Measurements from ENCODE around the gene ISOC2.

The ISOC2 gene

GRCh38 chr19:55482156-55482961 is 20.9 kb upstream of the ISOC2 start:
- Histone ChIP-seq H3K4me3 (ENCODE audit: low read length) (no peak overlapping the region), H3K27ac (ENCODE audit: low read depth, low read length) (no peak overlapping the region), H3K27me3 (ENCODE audit: insufficient read depth, low read length) (no peaks in the 10 kb centered on the region), H3K9me3 (ENCODE audit: insufficient read depth, low read depth, low read length) (no peaks in the 10 kb centered on the region), H3K9ac (ENCODE audit: low read depth, low read length) (no peak overlapping the region), H3K36me3 (ENCODE audit: insufficient read depth, low read length) (no peaks in the 10 kb centered on the region), H3K4me1 (ENCODE audit: insufficient read depth, low read length) (peaks cover 14% of the 10 kb centered on the region)
- 91% methylated on average over 83 of the region's 83 CpGs for WGBS

GRCh38 chr19:55481794-55482155 is 20.3 kb upstream of the ISOC2 start:
- H3K4me3 ChIP-seq (ENCODE audit: low read length) = no peak overlapping the region
- no peaks in the 10 kb centered on the region for H3K27me3 ChIP-seq (ENCODE audit: insufficient read depth, low read length)
- peaks cover 8% of the 10 kb centered on the region; the same call in 1 of the 2 replicates for H3K4me1 ChIP-seq (ENCODE audit: insufficient read depth, low read length)
- H3K36me3 ChIP-seq (ENCODE audit: insufficient read depth, low read length) = no peaks in the 10 kb centered on the region
- no peak overlapping the region for H3K27ac ChIP-seq (ENCODE audit: low read depth, low read length)
- H3K9me3 ChIP-seq (ENCODE audit: insufficient read depth, low read depth, low read length) = no peaks in the 10 kb centered on the region
- 77% methylated on average over 40 of the region's 40 CpGs for whole genome bisulfite sequencing
- H3K9ac ChIP-seq (ENCODE audit: low read depth, low read length) = no peak overlapping the region

GRCh38 chr19:55481148-55481793 is 19.8 kb upstream of the ISOC2 start:
- Histone ChIP-seq H3K27ac (ENCODE audit: low read depth, low read length) (no peak overlapping the region), H3K27me3 (ENCODE audit: insufficient read depth, low read length) (no peaks in the 10 kb centered on the region), H3K4me1 (ENCODE audit: insufficient read depth, low read length) (peaks cover 8% of the 10 kb centered on the region; the same call in 1 of the 2 replicates), H3K4me3 (ENCODE audit: low read length) (no peak overlapping the region), H3K9me3 (ENCODE audit: insufficient read depth, low read depth, low read length) (no peaks in the 10 kb centered on the region), H3K36me3 (ENCODE audit: insufficient read depth, low read length) (no peaks in the 10 kb centered on the region), H3K9ac (ENCODE audit: low read depth, low read length) (no peak overlapping the region; the same call in 1 of the 2 replicates)
- 91% methylated on average over 52 of the region's 52 CpGs for WGBS

GRCh38 chr19:55479451-55480230 is 18.2 kb upstream of the ISOC2 start:
- no peaks in the 10 kb centered on the region for H3K9me3 ChIP-seq (ENCODE audit: insufficient read depth, low read depth, low read length)
- H3K36me3 ChIP-seq (ENCODE audit: insufficient read depth, low read length) = no peaks in the 10 kb centered on the region
- H3K27ac ChIP-seq (ENCODE audit: low read depth, low read length) = no peak overlapping the region
- H3K4me1 ChIP-seq (ENCODE audit: insufficient read depth, low read length) = peaks cover 9% of the 10 kb centered on the region; the same call in 1 of the 2 replicates
- no peak overlapping the region for H3K9ac ChIP-seq (ENCODE audit: low read depth, low read length)
- no peak overlapping the region for H3K4me3 ChIP-seq (ENCODE audit: low read length)
- H3K27me3 ChIP-seq (ENCODE audit: insufficient read depth, low read length) = no peaks in the 10 kb centered on the region
- 94% methylated on average over 14 of the region's 15 CpGs for WGBS

GRCh38 chr19:55479045-55479444 is 17.6 kb upstream of the ISOC2 start:
- peaks cover 8% of the 10 kb centered on the region; the same call in 1 of the 2 replicates for H3K4me1 ChIP-seq (ENCODE audit: insufficient read depth, low read length)
- H3K4me3 ChIP-seq (ENCODE audit: low read length) = no peak overlapping the region
- H3K27ac ChIP-seq (ENCODE audit: low read depth, low read length) = no peak overlapping the region
- no peak overlapping the region for H3K9ac ChIP-seq (ENCODE audit: low read depth, low read length)
- WGBS = 93% methylated on average over 17 of the region's 17 CpGs
- no peaks in the 10 kb centered on the region for H3K9me3 ChIP-seq (ENCODE audit: insufficient read depth, low read depth, low read length)
- no peaks in the 10 kb centered on the region for H3K27me3 ChIP-seq (ENCODE audit: insufficient read depth, low read length)
- no peaks in the 10 kb centered on the region for H3K36me3 ChIP-seq (ENCODE audit: insufficient read depth, low read length)

- H3K4me1 ChIP-seq (ENCODE audit: insufficient read depth, low read length) = peaks cover 7% of the 10 kb centered on the region
- no peaks in the 10 kb centered on the region for H3K36me3 ChIP-seq (ENCODE audit: insufficient read depth, low read length)
- WGBS = 89% methylated on average over 12 of the region's 12 CpGs
- no peaks in the 10 kb centered on the region for H3K9me3 ChIP-seq (ENCODE audit: insufficient read depth, low read depth, low read length)
- no peak overlapping the region for H3K9ac ChIP-seq (ENCODE audit: low read depth, low read length)
- no peaks in the 10 kb centered on the region for H3K27me3 ChIP-seq (ENCODE audit: insufficient read depth, low read length)
- no peak overlapping the region for H3K27ac ChIP-seq (ENCODE audit: low read depth, low read length)
- H3K4me3 ChIP-seq (ENCODE audit: low read length) = no peak overlapping the region
Observed at GRCh38 chr19:55478364-55478763, 16.9 kb upstream of the ISOC2 start.

GRCh38 chr19:55477905-55478304 is 16.5 kb upstream of the ISOC2 start:
- no peaks in the 10 kb centered on the region for H3K27me3 ChIP-seq (ENCODE audit: insufficient read depth, low read length)
- no peaks in the 10 kb centered on the region for H3K36me3 ChIP-seq (ENCODE audit: insufficient read depth, low read length)
- H3K9ac ChIP-seq (ENCODE audit: low read depth, low read length) = no peak overlapping the region
- WGBS = 88% methylated on average over 13 of the region's 13 CpGs
- 0 out of 2 replicates have a peak overlapping the region, but pooled peaks have one; percentile 64 for H3K4me3 ChIP-seq (ENCODE audit: low read length)
- H3K27ac ChIP-seq (ENCODE audit: low read depth, low read length) = no peak overlapping the region
- no peaks in the 10 kb centered on the region for H3K9me3 ChIP-seq (ENCODE audit: insufficient read depth, low read depth, low read length)
- peaks cover 11% of the 10 kb centered on the region for H3K4me1 ChIP-seq (ENCODE audit: insufficient read depth, low read length)

GRCh38 chr19:55476100-55476775 is 14.8 kb upstream of the ISOC2 start, which contains the start of gene ZNF628:
Gene ZNF628, plus strand, starts transcription at chr19:55476617. Its CDS starts 3,294 bp downstream, at chr19:55479911.
- H3K9me3 ChIP-seq (ENCODE audit: insufficient read depth, low read depth, low read length) = no peaks in the 10 kb centered on the region
- H3K36me3 ChIP-seq (ENCODE audit: insufficient read depth, low read length) = no peaks in the 10 kb centered on the region
- 2% methylated on average over 52 of the region's 61 CpGs for WGBS
- H3K27ac ChIP-seq (ENCODE audit: low read depth, low read length) = peak within 1 kb of the TSS; percentile 90; the same call in 1 of the 2 replicates
- H3K27me3 ChIP-seq (ENCODE audit: insufficient read depth, low read length) = no peaks in the 10 kb centered on the region
- H3K4me3 ChIP-seq (ENCODE audit: low read length) = peak within 1 kb of the TSS; percentile 64
- H3K4me1 ChIP-seq (ENCODE audit: insufficient read depth, low read length) = peaks cover 11% of the 10 kb centered on the region
- peak within 1 kb of the TSS; percentile 51 for H3K9ac ChIP-seq (ENCODE audit: low read depth, low read length)

GRCh38 chr19:55474269-55475265 is 13.1 kb upstream of the ISOC2 start:
- WGBS = 90% methylated on average over 19 of the region's 19 CpGs
- no peak overlapping the region for H3K9ac ChIP-seq (ENCODE audit: low read depth, low read length)
- H3K4me3 ChIP-seq (ENCODE audit: low read length) = no peak overlapping the region
- H3K4me1 ChIP-seq (ENCODE audit: insufficient read depth, low read length) = peaks cover 11% of the 10 kb centered on the region
- peak overlapping the region; percentile 41; the same call in 1 of the 2 replicates for H3K27ac ChIP-seq (ENCODE audit: low read depth, low read length)
- no peaks in the 10 kb centered on the region for H3K9me3 ChIP-seq (ENCODE audit: insufficient read depth, low read depth, low read length)
- no peaks in the 10 kb centered on the region for H3K27me3 ChIP-seq (ENCODE audit: insufficient read depth, low read length)
- H3K36me3 ChIP-seq (ENCODE audit: insufficient read depth, low read length) = no peaks in the 10 kb centered on the region

Data from HUES64 (cell line).